C4-2B (cell line): ENCODE results near the gene TTC14.

Source experiments
- H3K27ac ChIP-seq: fragments of 450-650 bp; 2 replicates; pipeline ENCODE4 v1.5.1; 2017
- CTCF ChIP-seq: fragments of 450-650 bp; conservative IDR thresholded peaks from 2 replicates; pipeline ENCODE4 v1.5.1; 2017; ENCODE audit warnings: mild to moderate bottlenecking
- ZFX ChIP-seq: fragments of 450-650 bp; IDR thresholded peaks from 2 replicates; pipeline ENCODE4 v1.6.1; 2017

Gene TTC14

GRCh38 chr3:180640987-180641386 lies 39.0 kb downstream of the TTC14 start:
- no peak overlapping the region for H3K27ac ChIP-seq
- no peak for TF ChIP-seq ZFX
- no peak for TF ChIP-seq CTCF

DNA sequence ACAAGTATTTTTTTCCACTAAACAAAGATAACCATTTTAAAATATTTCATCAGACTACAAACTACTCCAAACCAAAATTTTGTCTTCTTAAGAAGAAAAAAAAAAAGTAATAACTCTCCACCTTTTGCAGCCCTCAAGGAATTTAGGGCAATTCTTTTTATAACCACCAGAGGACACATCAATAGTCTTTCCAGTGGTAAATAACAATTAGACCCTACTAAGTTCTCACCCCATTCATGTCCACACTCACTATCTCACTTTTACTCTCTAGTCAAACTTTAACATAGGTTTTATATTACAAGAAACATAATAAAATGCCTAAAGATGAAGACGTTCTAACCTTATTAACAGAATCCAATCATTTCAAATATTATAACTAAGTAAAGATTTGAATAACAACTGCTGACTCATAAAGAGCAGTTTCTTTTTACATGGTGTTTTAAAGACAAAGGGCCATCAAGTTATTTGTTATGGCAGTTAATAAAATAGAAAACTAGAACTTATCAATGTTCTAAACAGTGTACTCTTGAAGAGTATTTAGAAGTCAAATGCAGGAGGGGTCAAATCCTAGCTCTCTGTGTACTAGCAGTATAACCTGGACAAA lies 44.3 kb downstream of the TTC14 start:
- TF ChIP-seq CTCF, result peak; percentile 61
- TF ChIP-seq ZFX, result no peak
- H3K27ac ChIP-seq, result no peak overlapping the region

GRCh38 chr3:180656406-180656805 lies 54.4 kb downstream of the TTC14 start:
- TF ChIP-seq ZFX (no peak), CTCF (no peak)

DNA sequence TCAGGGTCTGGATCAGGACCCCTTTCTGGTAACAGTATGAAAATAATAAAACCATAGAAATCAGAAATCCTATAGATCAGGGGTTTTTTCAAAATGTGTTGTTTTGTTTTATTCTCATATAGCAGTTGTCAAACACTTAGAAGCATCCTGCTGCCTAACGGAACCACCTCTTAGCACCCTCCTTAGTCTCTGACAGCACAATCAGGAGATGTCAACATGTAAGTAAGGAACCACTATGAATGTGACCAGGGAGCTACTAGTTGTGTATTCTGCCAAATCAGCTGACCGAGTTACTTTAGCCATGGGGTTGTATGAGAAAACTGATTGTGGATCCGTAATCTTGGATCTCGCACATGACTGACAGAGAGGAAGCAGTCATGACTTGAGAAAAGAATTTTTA lies 55.1 kb downstream of the TTC14 start:
- no peak overlapping the region for H3K27ac ChIP-seq
- no peak for TF ChIP-seq ZFX
- no peak for TF ChIP-seq CTCF

More at GRCh38 chr3:180656406-180656805, 54.4 kb downstream of the TTC14 start:
- no peak overlapping the region for H3K27ac ChIP-seq
